Peyer's patch (tissue), 4 donors: Measurements from ENCODE around the gene MCUB. TPM values are rescaled to one million over a fixed set of nuclear protein-coding genes. Genes with fewer than 3 reads are reported as not detected.
A peak's percentile ranks its signal among the peaks of the same experiment; 100 is the strongest.

Experiments used
- DNase-seq, 3 donors: peaks; one replicate each; pipeline ENCODE4 v3.0.0-alpha.2; 2017 to 2019
- H3K27ac ChIP-seq, 4 donors: fragments of 200-600 bp; sonication (generic); one replicate each; pipeline ENCODE4 v1.5.1; 2016 to 2019
- H3K27me3 ChIP-seq, 2 donors: fragments of 200-600 bp; sonication (generic); one replicate each; pipeline ENCODE4 v1.5.1; 2019
- H3K36me3 ChIP-seq, 3 donors: fragments of 200-600 bp; sonication (generic); one replicate each; pipeline ENCODE4 v1.5.1; 2016 to 2019
- H3K4me1 ChIP-seq, 4 donors: fragments of 200-600 bp; sonication (generic); one replicate each; pipeline ENCODE4 v1.5.1; 2016 to 2019
- H3K4me3 ChIP-seq, 4 donors: fragments of 200-600 bp; sonication (generic); 1 replicate in 3 of 4; 2 replicates in 1 of 4; pipeline ENCODE4 v1.5.1; 2016 to 2019; ENCODE audit warnings: mild to moderate bottlenecking in 1 of 4
- H3K9me3 ChIP-seq, 4 donors: fragments of 200-600 bp; sonication (generic); one replicate each; pipeline ENCODE4 v1.5.1; 2016 to 2019; ENCODE audit warnings: mild to moderate bottlenecking in 1 of 4
- CTCF ChIP-seq, 6 experiments: fragments of 450-650 bp in 4 of 6; fragments of 200-600 bp in 2 of 6; sonication (generic) in 1 of 6; IDR thresholded peaks; one replicate each; pipeline ENCODE4 v1.5.1; 2017 to 2019; ENCODE audit warnings: antibody characterized with exemption in 6 of 6, mild to moderate bottlenecking in 3 of 6, moderate library complexity in 1 of 6
- POLR2A ChIP-seq, 2 donors: fragments of 450-650 bp; IDR thresholded peaks; one replicate each; pipeline ENCODE4 v1.5.1; 2017; ENCODE audit warnings: antibody characterized with exemption in 2 of 2, mild to moderate bottlenecking in 2 of 2, moderate library complexity in 2 of 2
- small RNA-seq, 2 donors: library from RNA; depleted of rRNA; stranded (forward); fragments of <200 nt; gene quantifications; one replicate each; pipeline ENCODE3, GENCODE V24; 2016
- total RNA-seq, 4 donors: library from RNA; depleted of rRNA; stranded (reverse); fragments of >200 nt; gene quantifications; one replicate each; pipeline ENCODE4 v1.1.0, GENCODE V29; 2016

MCUB gene
- total RNA-seq, 4 donors from 2014 or later: 3.8 to 22.3 (median 5.5) TPM

- H3K4me3 ChIP-seq: no peak overlapping the region
- no peaks in the 10 kb centered on the region for H3K9me3 ChIP-seq
- H3K4me1 ChIP-seq: no peaks in the 10 kb centered on the region
- TF ChIP-seq CTCF (IDR thresholded peaks at IDR 0.05) (no peak), POLR2A (IDR thresholded peaks at IDR 0.05) (no peak)
- H3K27me3 ChIP-seq: no peaks in the 10 kb centered on the region
- peak in 1 of 3 donors; percentile 56 for DNase-seq
- no peaks in the 10 kb centered on the region for H3K36me3 ChIP-seq
- H3K27ac ChIP-seq: peak overlapping the region in 3 of 4 donors; percentile 39 to 70 (median 64)
These were observed 175.7 kb downstream of the MCUB start for GRCh38 chr4:109735566-109736365.

Small RNA genes lying within 50 kb of the gene (small RNA-seq; reads per million reads assigned to genes)
- 0 reads per million in 2 donors for gene HIGD1AP14

Other genes starting within 250 kb of the MCUB start
- gene SEC24B, start 126.4 kb upstream of the MCUB start, total RNA-seq: 10 to 100 TPM; 24.4 to 40.4 (median 34.9) TPM
- gene CASP6, start 143.2 kb downstream of the MCUB start, total RNA-seq: 100 to 1,000 TPM in 1 of 4 donors, 10 to 100 TPM in 3; 43.7 to 132 (median 69.3) TPM
- gene PLA2G12A, start 169.8 kb downstream of the MCUB start, total RNA-seq: 10 to 100 TPM; 14.9 to 37.0 (median 28.4) TPM
- gene CFI, start 241.8 kb downstream of the MCUB start, total RNA-seq: 10 to 100 TPM in 2 of 4 donors, 1 to 10 TPM in 2; 7.0 to 20.5 (median 12.6) TPM